GM12801 (cell line): ENCODE measurements around the gene AHI1.

Experiments used
- TF ChIP-seq, protein P1 (sequence below): IDR thresholded peaks from one replicate; pipeline ENCODE4 v1.5.1; 2011; ENCODE audit warnings: control low read depth; ENCODE audit not compliant: insufficient read length; ENCODE audit errors: extremely low read depth

AHI1 gene

GRCh38 chr6:135244805-135245204 is 252.7 kb downstream of the AHI1 start:
- TF ChIP-seq, protein P1, sequence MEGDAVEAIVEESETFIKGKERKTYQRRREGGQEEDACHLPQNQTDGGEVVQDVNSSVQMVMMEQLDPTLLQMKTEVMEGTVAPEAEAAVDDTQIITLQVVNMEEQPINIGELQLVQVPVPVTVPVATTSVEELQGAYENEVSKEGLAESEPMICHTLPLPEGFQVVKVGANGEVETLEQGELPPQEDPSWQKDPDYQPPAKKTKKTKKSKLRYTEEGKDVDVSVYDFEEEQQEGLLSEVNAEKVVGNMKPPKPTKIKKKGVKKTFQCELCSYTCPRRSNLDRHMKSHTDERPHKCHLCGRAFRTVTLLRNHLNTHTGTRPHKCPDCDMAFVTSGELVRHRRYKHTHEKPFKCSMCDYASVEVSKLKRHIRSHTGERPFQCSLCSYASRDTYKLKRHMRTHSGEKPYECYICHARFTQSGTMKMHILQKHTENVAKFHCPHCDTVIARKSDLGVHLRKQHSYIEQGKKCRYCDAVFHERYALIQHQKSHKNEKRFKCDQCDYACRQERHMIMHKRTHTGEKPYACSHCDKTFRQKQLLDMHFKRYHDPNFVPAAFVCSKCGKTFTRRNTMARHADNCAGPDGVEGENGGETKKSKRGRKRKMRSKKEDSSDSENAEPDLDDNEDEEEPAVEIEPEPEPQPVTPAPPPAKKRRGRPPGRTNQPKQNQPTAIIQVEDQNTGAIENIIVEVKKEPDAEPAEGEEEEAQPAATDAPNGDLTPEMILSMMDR: no peak

GRCh38 chr6:135243871-135244796 is 253.4 kb downstream of the AHI1 start:
- TF ChIP-seq, protein P1: no peak

DNA sequence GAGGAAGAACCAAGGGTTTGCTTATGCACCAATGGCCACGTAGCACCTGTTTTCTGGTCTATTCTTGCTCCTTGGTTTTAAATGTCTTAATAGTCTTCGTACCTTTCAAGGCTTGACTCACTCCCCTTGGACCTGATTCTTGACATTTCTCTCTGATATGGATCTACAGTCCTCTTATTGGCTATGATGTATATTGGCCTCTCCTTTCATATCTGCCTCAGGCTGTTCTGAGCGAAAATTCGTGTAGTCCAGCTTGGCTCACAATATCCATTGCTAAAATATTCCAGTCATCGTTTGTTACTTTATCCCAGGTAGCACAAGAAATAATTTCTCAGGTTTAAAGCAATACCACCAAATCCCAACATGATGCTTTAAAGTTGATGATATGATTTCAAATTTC is 256.8 kb downstream of the AHI1 start:
- TF ChIP-seq, protein P1: no peak

DNA sequence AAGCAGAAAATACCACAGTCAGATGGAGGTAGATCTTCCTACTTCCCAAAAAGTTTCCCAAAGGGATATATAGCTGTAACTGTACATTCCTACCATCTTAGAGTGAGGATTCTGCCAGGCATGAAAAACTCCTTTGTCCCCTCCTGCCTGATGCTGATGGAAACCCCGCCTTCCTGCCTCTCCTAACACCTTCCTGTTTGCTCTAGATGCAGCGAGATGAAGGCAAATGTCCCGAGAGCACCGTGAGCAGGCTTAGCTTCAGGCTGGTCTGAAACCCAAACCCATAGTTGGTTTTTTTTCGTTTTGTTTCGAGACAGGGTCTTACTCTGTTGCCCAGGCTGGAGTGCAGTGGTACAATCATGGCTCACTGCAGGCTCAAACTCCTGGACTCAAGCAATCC is 260.8 kb downstream of the AHI1 start:
- TF ChIP-seq, protein P1: no peak

DNA sequence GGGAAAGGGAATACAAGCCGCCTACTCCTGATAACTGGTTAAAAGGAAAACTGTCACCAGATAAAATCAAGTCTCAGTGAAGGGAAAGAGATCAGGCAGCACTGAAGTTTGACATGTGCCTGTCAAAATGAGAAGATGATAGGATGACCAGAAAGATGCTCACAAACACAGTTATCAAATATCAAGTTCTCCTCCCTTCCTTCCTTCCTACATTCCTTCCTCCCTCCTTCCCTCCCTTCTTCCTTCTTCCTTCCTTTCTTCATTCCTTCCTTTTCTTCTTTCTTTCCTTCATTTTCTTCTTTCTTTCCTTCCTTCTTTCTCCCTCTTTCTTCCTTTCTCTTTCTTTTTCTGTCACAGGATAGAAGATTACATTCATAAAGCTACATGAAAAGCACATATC is 261.2 kb downstream of the AHI1 start:
- TF ChIP-seq, protein P1: no peak

- TF ChIP-seq, protein P1: no peak
These were observed 261.8 kb downstream of the AHI1 start for GRCh38 chr6:135235716-135236115.

GRCh38 chr6:135234492-135234780 is 263.1 kb downstream of the AHI1 start:
- TF ChIP-seq, protein P1: no peak
